A549 (cell line): ENCODE data around the gene PRAMEF18. TPM values are rescaled to one million over a fixed set of nuclear protein-coding genes. Genes with fewer than 3 reads are reported as not detected.
"Not testable (repeated sequence)": the region's sequence is repeated elsewhere in the genome, so short reads cannot be mapped to it uniquely, and the experiment has no call there.

Source experiments
- ATAC-seq, 2 experiments: fragments of 200-7000 bp in 1 of 2; fragments of >200 bp in 1 of 2; cut with Nextera tagmentation in 1 of 2; cut with Tn5 transposase in 1 of 2; 3 replicates each; pipeline versions ENCODE4 v1.8.0 to v1.9.1; 2018 to 2020; ENCODE audit warnings: mild to moderate bottlenecking in 1 of 2, moderate library complexity in 1 of 2
- CTCF ChIA-PET: fragments of 300-600 bp; sonication (Branson Sonifier 250); formaldehyde crosslinking; extraction: SDS; loops from one replicate; lab custom pipeline; 2021; ENCODE audit warnings: antibody characterized with exemption, inconsistent platforms; lab: Yijun Ruan, JAX
- POLR2A ChIA-PET: fragments of 350-600 bp; formaldehyde crosslinking; extraction: SDS; loops from one replicate; lab custom pipeline; 2021; ENCODE audit warnings: antibody characterized with exemption, inconsistent platforms; lab: Yijun Ruan, JAX
- DNase-seq, 2 experiments: peaks; one replicate each; pipeline versions ENCODE4 v3.0.0 to v3.0.0-alpha.2; 2011 to 2016; ENCODE audit warnings: low read depth in 1 of 2, low spot score in 1 of 2
- FAIRE-seq: peaks from 2 replicates; lab custom pipeline; 2011; peaks lifted over from hg19 to GRCh38; lab: Jason Lieb, UNC
- H3K27ac ChIP-seq, 2 experiments: fragments of >200 bp; sonication (Bioruptor Twin); formaldehyde crosslinking; 3 replicates each; pipeline ENCODE4 v1.5.1; 2016 to 2017
- H3K4me1 ChIP-seq: fragments of >200 bp; sonication (Bioruptor Twin); formaldehyde crosslinking; 3 replicates; pipeline ENCODE4 v1.6.1; 2016
- H3K4me2 ChIP-seq: fragments of >200 bp; sonication (Bioruptor Twin); formaldehyde crosslinking; 3 replicates; pipeline ENCODE4 v1.6.1; 2016
- H3K4me3 ChIP-seq: fragments of >200 bp; sonication (Bioruptor Twin); formaldehyde crosslinking; 3 replicates; pipeline ENCODE4 v1.5.1; 2016
- H3K9me3 ChIP-seq: fragments of >200 bp; sonication (Bioruptor Twin); formaldehyde crosslinking; 3 replicates; pipeline ENCODE4 v1.6.1; 2016
- CEBPB ChIP-seq, 2 experiments: fragments of >200 bp in 1 of 2; sonication (Bioruptor Twin) in 1 of 2; formaldehyde crosslinking in 1 of 2; IDR thresholded peaks; 2 replicates each; pipeline ENCODE4 v1.6.1; 2012 to 2016
- CTCF ChIP-seq: fragments of >200 bp; sonication (Bioruptor Twin); formaldehyde crosslinking; IDR thresholded peaks from 3 replicates; pipeline ENCODE4 v1.5.1; 2016
- HOXA7 ChIP-seq: fragments of 250-450 bp; sonication (Bioruptor Pico); IDR thresholded peaks from 2 replicates; pipeline ENCODE4 v1.5.0; 2020; ENCODE audit warnings: mild to moderate bottlenecking, moderate library complexity
- KDM1A ChIP-seq: fragments of 200-600 bp; sonication (generic); IDR thresholded peaks from 2 replicates; pipeline ENCODE4 v1.6.1; 2016; ENCODE audit warnings: low read depth, mild to moderate bottlenecking
- KDM5A ChIP-seq: fragments of 200-600 bp; sonication (generic); IDR thresholded peaks from 2 replicates; pipeline ENCODE4 v1.6.1; 2016; ENCODE audit warnings: antibody characterized with exemption, mild to moderate bottlenecking
- RAD21 ChIP-seq, 2 experiments: fragments of >200 bp in 1 of 2; sonication (Bioruptor Twin) in 1 of 2; formaldehyde crosslinking in 1 of 2; IDR thresholded peaks in 1 of 2; conservative IDR thresholded peaks in 1 of 2; 2 replicates in 1 of 2; 3 replicates in 1 of 2; pipeline ENCODE4 v1.6.1; 2012 to 2018; ENCODE audit warnings: inconsistent platforms in 1 of 2
- WGBS: methylation state at CpG from one replicate; pipeline ENCODE4 v1.1.6; 2017; ENCODE audit errors: missing lambda C conversion rate; 5-methylcytosine and 5-hydroxymethylcytosine counted together
- polyA plus RNA-seq, 4 experiments: library from polyadenylated mRNA; depleted of rRNA in 3 of 4; stranded (reverse); fragments of >200 nt; fragmentation: RNase III in 1 of 4; extraction: RNeasy Plus Mini Kit Qiagen cat#74134 plus additional on column Dnase treatment in 1 of 4; gene quantifications; 2 replicates in 3 of 4; 3 replicates in 1 of 4; pipeline ENCODE4 v1.2.3, GENCODE V29; 2011 to 2017

The PRAMEF18 gene
- polyA plus RNA-seq, 2 of the 4 experiments (the other 2 are of a cell fraction): not detected

GRCh38 chr1:13232056-13232455, 6.1 kb upstream of the PRAMEF18 start:
- 2% methylated on average over 2 of the region's 2 CpGs for WGBS
- ATAC-seq, H3K4me1 ChIP-seq, DNase-seq, POLR2A ChIA-PET, H3K9me3 ChIP-seq, FAIRE-seq, H3K27ac ChIP-seq, H3K4me3 ChIP-seq, H3K4me2 ChIP-seq, CTCF ChIA-PET: not testable (repeated sequence)

- CTCF ChIA-PET, H3K4me1 ChIP-seq: not testable (repeated sequence)
- WGBS: 38% methylated on average over 7 of the region's 7 CpGs
These were observed 5.3 kb upstream of the PRAMEF18 start for GRCh38 chr1:13231061-13231750.

GRCh38 chr1:13230601-13231000, 4.6 kb upstream of the PRAMEF18 start:
- WGBS: 23% methylated on average over 2 of the region's 2 CpGs
- not testable (repeated sequence) for ATAC-seq

More at GRCh38 chr1:13231061-13231750, 5.3 kb upstream of the PRAMEF18 start:
- ATAC-seq, FAIRE-seq, H3K4me3 ChIP-seq, H3K9me3 ChIP-seq, H3K4me2 ChIP-seq, DNase-seq, H3K27ac ChIP-seq, POLR2A ChIA-PET: not testable (repeated sequence)

GRCh38 chr1:13230096-13230495, 4.1 kb upstream of the PRAMEF18 start:
- ATAC-seq, POLR2A ChIA-PET, H3K9me3 ChIP-seq, H3K4me2 ChIP-seq, H3K27ac ChIP-seq, H3K4me3 ChIP-seq, H3K4me1 ChIP-seq, FAIRE-seq, CTCF ChIA-PET, DNase-seq: not testable (repeated sequence)
- WGBS: 40% methylated on average over 5 of the region's 5 CpGs

More at GRCh38 chr1:13230601-13231000, 4.6 kb upstream of the PRAMEF18 start:
- CTCF ChIA-PET, H3K4me3 ChIP-seq, H3K27ac ChIP-seq, POLR2A ChIA-PET, DNase-seq, H3K4me2 ChIP-seq, FAIRE-seq, H3K4me1 ChIP-seq, H3K9me3 ChIP-seq: not testable (repeated sequence)

- Histone ChIP-seq H3K27ac (no peak overlapping the region), H3K4me2 (no peak overlapping the region), H3K4me1 (no peaks in the 10 kb centered on the region), H3K4me3 (no peak overlapping the region), H3K9me3 (no peaks in the 10 kb centered on the region)
- DNase-seq (peak in 1 of 2 experiments; percentile 48), FAIRE-seq (no peak), ATAC-seq (peak; percentile 66 to 87; a peak in 4 of 6 replicates)
- ChIA-PET CTCF (interaction anchor here (0.6 to 1.0 kb wide), 2 partner anchors 15 to 224 kb away, joined by 3 to 4 read pairs; no protein-coding TSS in a partner anchor), POLR2A (interaction anchor here (0.7 kb wide), 1 partner anchor 1599 kb away, joined by 3 read pairs; no protein-coding TSS in a partner anchor)
- TF ChIP-seq CEBPB (IDR thresholded peaks at IDR 0.05) (no peak), KDM5A (no peak), RAD21 (conservative IDR thresholded peaks at IDR 0.05 in 1 of 2, IDR thresholded peaks at IDR 0.05 in 1 of 2) (0 out of 5 replicates have a peak, but pooled peaks of 1 of the 2 experiments have one; percentile 3), CTCF (peak; percentile 49), HOXA7 (CRISPR knock-in tag) (no peak), KDM1A (no peak)
- 37% methylated on average over 7 of the region's 7 CpGs for WGBS
These were observed 2.4 kb upstream of the PRAMEF18 start for GRCh38 chr1:13228343-13228781.

GRCh38 chr1:13227271-13228055, 1.5 kb upstream of the PRAMEF18 start:
- ChIA-PET CTCF (interaction anchor here (0.6 to 1.0 kb wide), 3 partner anchors 16 to 1430 kb away, joined by 3 to 4 read pairs (median 3); no protein-coding TSS in a partner anchor), POLR2A (interaction anchor here (0.7 kb wide), 1 partner anchor 1600 kb away, joined by 3 read pairs; no protein-coding TSS in a partner anchor)
- WGBS: 20% methylated on average over 8 of the region's 8 CpGs
- DNase-seq, FAIRE-seq, H3K4me3 ChIP-seq, H3K4me2 ChIP-seq, H3K27ac ChIP-seq, ATAC-seq, H3K4me1 ChIP-seq, H3K9me3 ChIP-seq: not testable (repeated sequence)
